Measurements from ENCODE around the gene MIB2. TPM values are rescaled to one million over a fixed set of nuclear protein-coding genes. Genes with fewer than 3 reads are reported as not detected.

MIB2 gene
- total RNA-seq, 3 donors from 2014 or later (not counting 1 experiment from before 2014, with no cell fraction given): 44.9 to 54.1 (median 46.0) TPM

- H3K27ac ChIP-seq (ENCODE audit: low read length): no peak overlapping the region
- Mint-ChIP-seq H3K4me1 (peaks cover 17 to 18% of the 10 kb centered on the region in 2 donors), H3K27ac (no peak overlapping the region), H3K9me3 (no peaks in the 10 kb centered on the region), H3K36me3 (no peaks in the 10 kb centered on the region), H3K4me3 (no peak overlapping the region), H3K27me3 (ENCODE audit: low read depth in 2 of 2) (peaks cover 0 to 13% of the 10 kb centered on the region in 2 donors)
- peaks cover 2% of the 10 kb centered on the region for H3K27me3 ChIP-seq (ENCODE audit: control insufficient read depth, insufficient read depth, low read length)
- intact Hi-C loops (cut with micrococcal nuclease): loop anchor here (10.0 kb wide), 1 partner anchor 97 kb away; no protein-coding TSS in a partner anchor
- H3K36me3 ChIP-seq (ENCODE audit: control insufficient read depth, insufficient read depth, low read length): no peaks in the 10 kb centered on the region
- H3K4me3 ChIP-seq (ENCODE audit: low read length): no peak overlapping the region
- peaks cover 24% of the 10 kb centered on the region for H3K4me1 ChIP-seq (ENCODE audit: control insufficient read depth, insufficient read depth, low read length)
- DNase-seq: no peak
- ATAC-seq: no peak
- H3K9me3 ChIP-seq (ENCODE audit: control insufficient read depth, insufficient read depth, low read length): no peaks in the 10 kb centered on the region
- 79% methylated on average over 10 of the region's 10 CpGs for WGBS (ENCODE audit: insufficient coverage)
- no peak for TF ChIP-seq CTCF (IDR thresholded peaks at IDR 0.05)
Observed at GRCh38 chr1:1577367-1578011, 37.8 kb upstream of the MIB2 start.

- Mint-ChIP-seq H3K4me3 (no peak overlapping the region), H3K27ac (no peak overlapping the region), H3K27me3 (ENCODE audit: low read depth in 2 of 2) (peaks cover 0 to 15% of the 10 kb centered on the region in 2 donors), H3K36me3 (no peaks in the 10 kb centered on the region), H3K4me1 (peaks cover 13 to 15% of the 10 kb centered on the region in 2 donors), H3K9me3 (no peaks in the 10 kb centered on the region)
- WGBS (ENCODE audit: insufficient coverage): 90% methylated on average over 13 of the region's 13 CpGs
- H3K9me3 ChIP-seq (ENCODE audit: control insufficient read depth, insufficient read depth, low read length): no peaks in the 10 kb centered on the region
- no peak for TF ChIP-seq CTCF (IDR thresholded peaks at IDR 0.05)
- H3K27ac ChIP-seq (ENCODE audit: low read length): no peak overlapping the region
- intact Hi-C loops (cut with micrococcal nuclease): loop anchor here (10.0 kb wide), 1 partner anchor 96 kb away; no protein-coding TSS in a partner anchor
- no peaks in the 10 kb centered on the region for H3K36me3 ChIP-seq (ENCODE audit: control insufficient read depth, insufficient read depth, low read length)
- DNase-seq (no peak), ATAC-seq (no peak)
- no peak overlapping the region for H3K4me3 ChIP-seq (ENCODE audit: low read length)
- peaks cover 2% of the 10 kb centered on the region for H3K27me3 ChIP-seq (ENCODE audit: control insufficient read depth, insufficient read depth, low read length)
- H3K4me1 ChIP-seq (ENCODE audit: control insufficient read depth, insufficient read depth, low read length): peaks cover 14% of the 10 kb centered on the region
Observed at GRCh38 chr1:1578371-1578940, 36.8 kb upstream of the MIB2 start.

GRCh38 chr1:1582585-1583346 is 32.5 kb upstream of the MIB2 start:
- Histone ChIP-seq H3K4me3 (ENCODE audit: low read length) (no peak overlapping the region), H3K27ac (ENCODE audit: low read length) (no peak overlapping the region), H3K36me3 (ENCODE audit: control insufficient read depth, insufficient read depth, low read length) (no peaks in the 10 kb centered on the region), H3K4me1 (ENCODE audit: control insufficient read depth, insufficient read depth, low read length) (no peaks in the 10 kb centered on the region), H3K27me3 (ENCODE audit: control insufficient read depth, insufficient read depth, low read length) (peaks cover 2% of the 10 kb centered on the region), H3K9me3 (ENCODE audit: control insufficient read depth, insufficient read depth, low read length) (no peaks in the 10 kb centered on the region)
- intact Hi-C loops (cut with micrococcal nuclease): no loop called here
- Mint-ChIP-seq H3K4me1 (no peaks in the 10 kb centered on the region), H3K27me3 (ENCODE audit: low read depth in 2 of 2) (peaks cover 0 to 15% of the 10 kb centered on the region in 2 donors), H3K4me3 (no peak overlapping the region), H3K9me3 (no peaks in the 10 kb centered on the region), H3K36me3 (no peaks in the 10 kb centered on the region), H3K27ac (no peak overlapping the region)
- ATAC-seq (peak in 1 of 3 donors; percentile 17), DNase-seq (no peak)
- TF ChIP-seq CTCF (IDR thresholded peaks at IDR 0.05): no peak
- 76% methylated on average over 9 of the region's 9 CpGs for WGBS (ENCODE audit: insufficient coverage)

Measured in natural killer cell (primary cell).